Activated CD8-positive, alpha-beta memory T cell treated with anti-CD3 and anti-CD28 coated beads, Interleukin-2, amount 50 U/mL, for 4 hours (primary cell): ENCODE measurements around the gene FAM200C.

Experiments
- DNase-seq: peaks from one replicate; pipeline ENCODE4 v3.0.0-alpha.2; 2020

FAM200C gene

DNA sequence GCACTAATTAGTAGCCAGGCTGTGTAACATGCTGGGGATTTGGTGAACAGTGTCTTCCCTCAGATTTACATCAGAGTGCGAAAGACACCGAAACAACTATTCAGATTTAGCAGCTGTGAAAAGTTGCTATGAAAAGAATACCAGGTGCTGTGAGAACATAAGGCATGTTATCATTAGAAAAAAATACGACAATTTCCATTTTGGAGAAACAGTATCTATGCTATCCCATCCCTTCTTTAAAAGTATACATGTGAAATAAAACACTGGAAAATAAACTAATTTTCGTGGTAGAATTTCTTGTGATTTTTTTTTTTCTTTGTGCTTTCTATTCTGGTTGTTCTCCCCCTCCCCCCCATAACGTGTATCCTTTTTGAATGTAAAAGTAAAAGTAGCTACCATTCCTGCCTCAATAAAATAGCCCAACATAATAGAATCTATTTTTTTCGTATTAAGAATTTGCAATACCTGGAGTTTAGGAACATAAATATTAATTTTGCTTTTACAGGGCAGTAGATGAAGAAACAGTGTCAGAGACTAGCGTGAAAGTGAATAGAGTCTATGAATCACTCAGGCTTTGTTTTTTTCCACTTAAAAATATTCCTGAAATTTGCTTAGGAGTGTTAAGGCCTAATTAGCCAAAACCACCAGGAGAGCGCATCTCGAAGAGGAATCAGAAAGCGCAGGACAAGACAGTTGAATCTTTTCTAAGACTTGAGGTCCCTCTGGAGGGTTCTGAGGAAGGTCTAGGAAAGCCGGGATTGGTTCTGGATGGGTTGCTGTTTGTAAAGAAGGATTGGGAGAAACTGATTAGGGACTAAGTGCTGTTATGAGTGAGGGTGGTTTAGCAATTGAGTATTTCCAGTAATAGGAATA, 19.8 kb upstream of the FAM200C start:
- DNase-seq = no peak

DNA sequence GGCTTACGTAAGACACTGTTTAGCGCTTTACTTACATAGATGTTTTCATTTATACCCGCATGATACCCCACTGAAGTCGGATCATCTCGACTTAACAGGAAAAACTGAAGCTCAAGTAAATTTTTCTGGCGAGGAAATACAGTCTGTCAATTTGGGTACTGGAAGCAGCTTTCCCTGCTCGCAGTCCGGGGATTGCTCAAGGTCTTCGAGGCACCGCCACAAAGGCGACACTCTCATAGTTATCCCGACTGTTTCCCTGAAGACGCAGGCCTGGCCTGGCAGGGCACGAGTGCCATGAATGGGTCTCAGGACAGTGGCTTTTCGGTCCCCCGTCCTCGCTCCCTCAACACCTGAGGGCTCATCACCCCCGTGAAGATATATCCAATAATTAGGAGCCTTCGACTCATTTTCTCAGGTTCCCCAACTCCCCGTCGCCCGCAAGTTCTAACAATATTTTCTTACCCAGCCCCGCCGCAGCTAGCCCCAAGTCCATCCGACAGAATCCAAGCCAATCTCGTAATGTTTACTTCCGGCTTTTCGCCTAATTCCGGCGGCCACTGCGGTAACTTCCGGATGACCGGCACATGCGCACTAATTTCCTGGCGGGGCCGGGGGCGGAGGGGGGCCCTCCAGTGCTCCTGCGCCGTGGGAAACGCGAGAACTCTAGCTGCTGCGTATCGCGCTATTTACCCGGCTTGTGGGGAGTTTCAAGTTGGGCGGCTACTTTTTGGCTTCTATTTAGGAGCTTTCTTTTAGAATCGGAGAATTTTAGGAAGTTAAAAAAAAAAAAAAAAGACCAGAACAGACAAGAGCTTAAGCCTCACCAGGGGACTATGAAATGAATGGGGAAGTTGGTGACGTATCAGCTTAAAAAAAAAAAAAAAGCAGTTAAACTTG, 19.0 kb upstream of the FAM200C start, which contains the start of gene SLU7:
Gene SLU7, minus strand, starts transcription at position 521 of the 897 bp plus-strand sequence. CDS start 3,787 bp downstream, outside the sequence.
- peak; percentile 90 for DNase-seq

DNA sequence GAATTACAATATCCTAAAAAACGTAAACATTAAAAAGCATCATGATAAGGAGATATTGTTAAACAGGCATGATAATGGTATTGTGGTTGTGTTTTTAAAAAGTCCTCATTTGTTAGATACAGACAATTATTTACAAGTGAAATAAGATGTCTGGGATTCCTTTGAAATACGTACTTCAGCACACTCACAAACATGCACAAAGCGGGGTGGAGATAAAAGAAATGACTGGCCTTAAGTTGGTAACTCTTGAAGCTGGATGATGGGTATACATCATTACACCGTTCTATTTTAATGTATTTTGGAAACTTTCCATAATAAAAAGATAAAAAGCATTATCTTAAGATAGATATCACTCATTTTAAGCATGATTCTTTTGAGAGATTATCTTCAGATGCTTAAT, 1.0 kb downstream of the FAM200C start:
- DNase-seq = no peak

DNA sequence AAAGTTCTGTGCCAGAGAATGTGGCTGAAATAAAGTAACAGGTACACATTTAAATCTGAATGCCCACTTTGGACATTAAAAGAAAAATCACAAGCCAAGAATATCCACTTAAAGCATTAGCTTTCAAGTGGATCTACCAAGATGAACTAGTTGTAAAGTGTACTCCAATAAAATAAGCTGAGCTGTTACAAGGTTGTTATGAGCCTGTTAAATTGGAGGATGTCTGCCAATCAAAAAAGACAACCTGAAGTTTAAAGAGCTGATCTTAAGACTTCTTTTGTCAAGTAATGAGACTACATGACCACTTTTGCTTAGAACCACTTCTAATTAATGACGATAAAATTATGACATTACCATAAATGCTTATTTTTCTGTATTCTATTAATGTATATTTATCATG, 2.4 kb downstream of the FAM200C start:
- no peak for DNase-seq

DNA sequence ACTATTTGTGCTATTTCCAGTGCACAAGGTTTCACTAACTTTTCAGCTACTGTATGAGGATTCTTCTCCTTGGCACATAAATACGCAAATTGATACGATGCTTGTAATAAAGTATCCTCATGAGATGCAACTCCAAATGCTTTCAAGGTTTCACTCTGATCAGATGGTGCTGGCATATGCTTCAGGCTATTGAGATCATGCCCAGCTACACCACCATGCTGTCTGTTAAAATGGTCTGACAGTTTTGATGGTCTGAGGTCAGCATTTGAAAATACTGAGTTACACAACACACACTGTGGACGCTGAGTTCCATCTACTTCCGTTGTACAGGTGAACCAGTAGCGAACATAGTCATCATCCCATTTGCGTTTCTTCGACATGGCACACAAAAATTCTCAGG, 4.7 kb downstream of the FAM200C start:
- DNase-seq = no peak

DNA sequence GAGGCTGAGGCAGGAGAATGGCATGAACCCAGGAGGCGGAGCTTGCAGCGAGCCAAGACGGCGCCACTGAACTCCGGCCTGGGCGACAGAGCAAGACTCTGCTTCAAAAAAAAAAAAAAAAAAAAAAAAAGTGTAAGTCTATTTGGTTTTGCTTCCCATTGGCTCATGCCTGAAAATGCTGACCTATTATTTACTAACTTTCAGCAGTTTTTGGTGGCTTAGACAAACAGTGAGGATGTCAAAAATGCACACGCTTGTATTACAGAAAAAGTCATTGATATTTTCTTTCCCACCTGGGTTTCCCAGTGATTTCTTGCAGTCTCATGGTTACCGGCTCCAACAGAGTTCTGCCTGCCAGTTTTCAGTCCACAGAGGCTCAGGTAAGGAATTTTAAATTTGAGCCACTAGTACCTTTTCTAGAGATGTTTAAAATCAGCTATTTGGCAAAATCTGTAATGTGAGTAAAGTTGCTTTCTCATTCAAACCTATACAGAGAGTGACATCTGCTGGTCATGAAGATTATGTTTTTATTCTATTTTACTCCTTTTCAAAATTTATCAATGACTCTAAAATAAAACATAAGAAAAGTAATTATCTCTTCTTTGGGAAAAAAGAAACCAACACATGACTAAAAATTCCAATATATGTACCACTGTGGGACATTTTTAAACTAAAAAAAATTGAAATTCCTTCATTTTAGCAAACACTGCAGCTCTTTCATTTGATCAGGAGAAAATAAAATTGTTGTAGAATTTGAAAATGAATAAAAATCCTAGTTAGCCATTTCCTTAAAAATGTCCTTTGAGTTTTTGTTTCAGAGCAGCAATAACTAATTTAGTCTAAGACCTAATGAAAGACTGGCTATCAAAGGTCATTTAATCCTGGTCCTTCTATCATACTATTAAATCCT, 8.8 kb downstream of the FAM200C start:
- DNase-seq = no peak

DNA sequence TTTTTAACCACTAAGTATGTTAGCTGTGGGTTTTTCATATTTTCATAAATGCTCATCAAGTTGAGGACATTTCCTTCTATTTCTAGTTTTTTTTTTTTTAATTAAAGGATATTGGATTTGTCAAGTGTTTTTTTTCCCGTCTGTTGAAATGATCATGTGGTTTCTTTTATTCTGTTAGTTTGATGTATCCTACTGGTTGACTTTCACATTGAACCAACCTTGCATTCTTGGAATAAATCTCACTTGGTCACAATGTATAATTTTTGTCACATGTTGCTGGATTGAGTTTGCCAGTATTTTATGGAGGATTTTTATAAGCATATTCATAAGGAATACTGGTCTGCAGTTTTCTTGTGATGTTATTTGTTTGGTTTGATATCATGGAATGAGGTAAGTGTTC, 12.4 kb downstream of the FAM200C start:
- DNase-seq = no peak

DNA sequence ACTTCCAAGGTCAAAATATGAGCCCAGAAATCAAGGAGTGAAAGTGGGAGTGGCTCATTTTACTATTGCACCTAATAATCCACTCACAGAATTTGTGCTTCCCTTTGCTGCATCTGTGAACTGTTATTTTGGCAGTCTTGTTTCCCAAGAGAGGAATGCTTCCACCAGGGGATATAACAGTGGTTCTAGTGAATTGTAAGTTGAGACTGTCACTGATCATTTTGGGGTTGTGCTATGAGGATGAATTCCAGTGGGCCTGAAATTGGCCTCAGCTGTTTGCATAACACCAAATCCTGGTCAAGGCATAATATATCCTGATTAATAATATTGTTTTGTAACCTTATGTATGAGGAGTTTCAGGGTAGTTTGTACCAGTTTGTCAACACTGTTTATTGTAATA, 14.4 kb downstream of the FAM200C start:
- DNase-seq = no peak

DNA sequence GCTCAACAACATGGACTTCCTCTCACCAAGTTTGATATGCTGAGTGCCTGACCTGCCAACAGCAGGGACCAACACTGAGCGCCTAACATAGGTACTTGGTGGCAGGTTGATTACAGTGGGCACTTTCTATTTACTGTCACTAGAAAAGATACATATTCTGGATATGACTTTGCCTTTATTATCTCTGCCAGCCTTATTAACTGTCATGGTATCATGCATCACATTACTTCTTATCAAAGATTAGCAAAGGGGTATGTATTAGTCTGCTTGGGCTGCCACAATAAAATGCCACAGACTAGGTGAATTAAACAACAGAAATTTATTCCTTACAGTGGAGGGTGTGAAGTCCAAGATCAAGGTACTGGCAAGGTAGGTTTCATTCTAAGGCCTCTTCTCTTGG, 15.2 kb downstream of the FAM200C start:
- no peak for DNase-seq

DNA sequence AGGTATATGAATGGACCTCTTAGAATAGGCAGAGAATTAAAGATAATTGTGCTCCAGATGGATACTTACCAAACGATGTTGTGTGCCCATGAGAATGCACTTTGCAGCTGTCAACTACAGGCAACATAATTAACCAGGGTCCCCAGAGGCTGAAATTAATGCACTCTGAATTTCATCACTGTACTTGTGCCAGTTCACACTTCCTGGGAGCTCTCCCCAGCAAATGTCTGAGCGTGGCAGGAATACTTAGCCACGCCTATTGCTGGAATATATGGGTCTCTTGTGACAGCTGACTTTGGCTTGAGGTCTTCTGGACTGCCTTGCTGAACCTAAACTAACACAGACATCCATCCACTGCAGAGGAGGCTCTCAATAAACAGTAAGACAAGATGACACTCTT, 17.5 kb downstream of the FAM200C start:
- DNase-seq = no peak

DNA sequence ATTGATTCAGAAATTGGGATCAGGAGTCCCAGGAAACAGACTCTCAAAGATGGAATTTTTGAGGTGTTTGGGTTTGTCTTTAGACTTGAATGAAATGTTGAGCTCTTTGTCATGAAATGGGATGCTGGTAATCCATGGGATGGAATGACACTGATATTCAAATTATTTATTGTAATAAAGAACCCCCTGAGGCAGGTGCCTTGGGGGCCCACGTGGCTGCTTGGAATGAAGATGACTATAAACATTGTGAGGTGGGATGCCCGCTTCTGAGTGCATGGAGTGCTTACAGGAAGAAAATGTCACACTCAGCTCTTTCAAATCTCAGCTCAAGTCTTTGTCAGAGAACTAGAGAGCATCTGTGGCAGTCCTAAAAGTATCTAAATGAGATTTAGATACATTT, 19.8 kb downstream of the FAM200C start:
- DNase-seq = no peak

DNA sequence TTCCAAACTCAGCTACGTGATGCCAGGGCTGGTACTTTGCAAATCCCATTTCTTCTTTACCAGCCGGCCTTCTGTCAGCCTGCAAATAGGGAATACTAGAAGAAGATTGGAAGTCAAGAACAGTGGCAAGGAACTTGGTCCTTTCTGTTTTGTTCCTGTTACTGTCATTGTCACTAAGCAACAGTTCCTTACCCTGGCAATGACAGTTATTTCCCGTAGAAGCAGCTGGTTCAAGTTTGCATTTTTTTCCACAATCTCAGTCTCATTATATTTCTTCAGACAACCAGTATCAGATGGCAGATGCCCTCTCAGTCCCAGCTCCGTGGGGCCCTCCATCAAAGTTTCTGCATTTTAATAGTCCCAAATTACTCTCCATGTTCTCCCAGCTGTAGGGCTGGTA, 20.3 kb downstream of the FAM200C start:
- DNase-seq = no peak

DNA sequence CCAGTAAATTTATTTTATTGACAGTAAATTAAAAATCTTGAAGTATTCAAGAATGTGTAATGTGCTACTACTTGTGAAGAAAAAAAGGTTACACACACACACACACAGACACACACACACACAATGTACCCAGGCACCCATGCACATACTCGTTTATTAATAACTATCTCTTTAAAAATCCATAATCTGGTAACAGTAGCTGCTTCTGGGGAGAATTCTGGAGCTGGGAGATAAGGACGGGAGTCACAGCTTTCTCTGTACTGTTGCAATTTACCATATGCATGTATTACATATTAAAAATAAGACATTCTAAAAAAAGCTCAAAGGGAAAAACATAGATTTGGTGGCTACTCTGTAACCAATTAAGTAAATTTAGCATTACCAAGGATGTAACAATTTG, 21.5 kb downstream of the FAM200C start:
- no peak for DNase-seq

DNA sequence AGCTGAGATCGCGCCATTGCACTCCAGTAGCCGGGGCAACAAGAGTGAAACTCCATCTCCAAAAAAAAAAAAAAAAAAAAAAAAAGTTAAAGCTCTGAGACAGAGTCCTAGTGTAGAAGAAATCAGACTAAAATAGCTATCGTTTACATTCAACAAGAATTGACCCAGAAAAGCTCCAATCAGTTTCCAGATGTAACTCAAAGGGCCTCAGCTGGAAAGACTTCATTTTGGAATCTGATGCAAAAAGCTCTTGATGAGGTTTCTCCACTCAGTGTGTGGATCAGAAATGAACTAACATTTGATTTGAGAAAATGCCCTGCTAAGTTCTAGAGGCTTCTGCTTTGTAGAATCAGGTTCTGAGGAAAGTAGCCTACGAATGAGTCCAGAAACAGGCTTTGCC, 22.2 kb downstream of the FAM200C start:
- DNase-seq = no peak

DNA sequence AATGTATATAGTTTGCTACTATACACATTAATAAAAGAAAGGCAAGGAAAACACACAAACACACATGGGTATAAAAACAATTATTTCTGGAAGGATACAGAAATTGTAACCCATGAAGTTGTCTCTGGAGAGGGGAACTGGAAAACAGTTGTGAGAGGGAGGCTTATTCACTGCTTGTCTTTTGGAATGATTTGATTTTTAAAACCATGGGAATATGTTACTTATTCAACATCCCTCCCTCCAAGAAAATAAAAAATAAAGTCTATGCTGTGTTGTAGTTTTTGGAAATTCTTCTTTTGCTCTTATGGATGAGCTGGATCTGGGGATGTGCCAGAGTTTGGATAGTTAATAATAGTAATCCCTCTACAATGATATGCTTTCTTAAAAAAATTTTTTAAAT, 23.4 kb downstream of the FAM200C start:
- no peak for DNase-seq

DNA sequence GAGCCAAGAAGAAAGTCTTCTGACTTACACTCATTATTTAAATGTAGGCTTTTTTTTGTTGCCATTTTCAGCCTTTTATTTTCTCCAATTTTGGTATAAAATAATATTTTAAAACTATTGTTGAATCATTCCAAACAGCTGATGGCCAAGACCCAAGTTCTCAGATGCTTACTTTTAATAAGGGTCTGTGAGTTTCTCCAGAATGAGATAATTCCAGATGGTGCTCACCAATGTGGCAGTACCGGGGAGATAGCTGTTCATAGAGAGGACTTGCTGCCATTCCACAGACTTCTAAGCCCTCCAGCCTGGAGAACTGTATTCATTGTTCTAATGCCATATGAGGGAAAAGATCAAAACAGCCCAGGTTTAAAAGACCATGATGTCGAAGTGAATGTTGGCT, 24.2 kb downstream of the FAM200C start:
- DNase-seq = no peak

DNA sequence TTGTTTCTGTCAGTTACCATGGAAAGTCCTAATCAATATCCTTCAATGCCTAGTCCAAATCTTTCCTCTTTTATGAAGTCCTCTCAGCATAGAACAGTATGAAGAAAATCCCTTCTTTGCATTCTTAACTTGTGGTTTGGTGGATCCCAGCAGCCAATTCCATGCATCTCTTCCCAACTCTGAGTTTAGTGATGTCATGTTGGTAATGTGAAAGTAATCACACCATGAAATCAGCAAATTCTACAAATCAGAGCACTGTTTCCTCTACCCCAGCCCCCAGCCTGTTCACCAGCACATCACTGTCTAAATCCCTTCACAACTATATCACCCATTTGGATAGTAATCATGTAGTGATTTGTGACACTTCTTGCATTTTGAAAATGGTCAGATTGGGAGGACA, 24.7 kb downstream of the FAM200C start:
- no peak for DNase-seq

DNA sequence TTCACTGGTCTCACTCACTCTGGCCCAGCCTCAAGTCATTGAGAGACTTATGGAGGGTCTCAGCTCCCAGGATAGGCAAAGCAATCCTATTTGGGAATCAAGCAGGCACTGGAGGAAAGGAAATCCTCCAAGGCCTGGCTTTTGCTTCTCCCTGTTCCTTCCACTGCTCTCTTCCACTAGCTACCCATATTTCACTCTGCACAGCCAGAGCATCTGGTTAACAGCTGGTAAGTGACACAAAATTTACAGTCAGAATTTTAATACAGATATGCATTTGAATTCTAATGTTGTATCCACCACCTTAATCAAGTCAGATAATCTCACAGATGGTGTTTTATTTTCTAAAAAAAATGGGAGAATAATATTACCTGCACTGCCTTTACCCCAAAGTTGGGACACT, 28.6 kb downstream of the FAM200C start:
- no peak for DNase-seq

DNA sequence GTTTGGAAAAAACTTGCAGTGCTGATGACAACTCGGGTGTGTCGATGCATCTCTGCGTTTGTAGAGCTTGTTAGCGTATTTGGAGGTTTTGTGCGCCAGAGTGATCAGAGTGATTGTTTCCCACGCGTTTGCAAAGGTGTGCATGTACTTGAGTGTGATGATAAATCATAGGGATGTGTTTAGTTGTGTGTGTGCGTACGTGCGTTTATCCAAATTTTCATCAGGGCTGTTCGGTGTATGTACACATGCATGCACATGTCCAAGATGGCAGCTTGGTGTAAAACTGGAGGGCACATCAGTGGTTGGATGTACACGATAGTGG, 29.2 kb downstream of the FAM200C start:
- DNase-seq = no peak

DNA sequence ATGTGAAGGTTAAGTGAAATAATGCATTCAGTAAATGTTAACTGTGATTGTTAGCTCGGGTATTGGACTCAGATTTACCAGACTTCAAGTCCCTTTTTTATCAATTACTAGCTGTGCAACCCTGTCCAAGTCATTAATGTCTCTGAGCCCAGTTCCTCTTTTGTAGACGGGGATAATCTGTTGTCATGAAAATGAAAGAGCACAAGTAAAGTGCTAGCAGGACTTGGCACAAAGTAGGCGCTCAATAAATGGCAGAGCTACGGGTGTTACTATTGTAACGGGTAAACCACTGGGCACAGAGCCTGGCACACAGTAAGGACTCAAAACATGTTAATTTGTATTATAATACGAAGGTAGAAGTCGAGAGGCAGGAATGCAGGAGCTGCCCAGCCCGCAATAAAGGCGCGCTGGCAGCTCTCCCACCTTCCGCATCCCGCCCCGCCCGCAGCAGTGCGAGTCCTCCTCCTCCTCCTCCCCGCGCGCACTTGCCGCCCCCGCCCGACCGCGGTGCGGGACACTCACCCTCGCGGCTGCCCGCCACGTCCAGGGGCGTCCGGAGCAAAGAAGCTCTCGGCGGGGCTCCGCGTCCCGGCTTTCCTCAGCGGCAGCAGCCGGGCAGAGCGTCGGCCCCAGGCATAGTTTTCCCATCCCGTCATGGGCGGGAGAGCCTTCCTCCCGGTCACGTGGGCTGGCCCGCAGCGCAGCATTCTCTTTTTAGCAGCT, 29.7 kb downstream of the FAM200C start, which contains the start of gene C1QTNF2:
Gene C1QTNF2, minus strand, starts transcription at position 637 of the 723 bp plus-strand sequence. CDS start 15,615 bp downstream, outside the sequence.
- no peak for DNase-seq

DNA sequence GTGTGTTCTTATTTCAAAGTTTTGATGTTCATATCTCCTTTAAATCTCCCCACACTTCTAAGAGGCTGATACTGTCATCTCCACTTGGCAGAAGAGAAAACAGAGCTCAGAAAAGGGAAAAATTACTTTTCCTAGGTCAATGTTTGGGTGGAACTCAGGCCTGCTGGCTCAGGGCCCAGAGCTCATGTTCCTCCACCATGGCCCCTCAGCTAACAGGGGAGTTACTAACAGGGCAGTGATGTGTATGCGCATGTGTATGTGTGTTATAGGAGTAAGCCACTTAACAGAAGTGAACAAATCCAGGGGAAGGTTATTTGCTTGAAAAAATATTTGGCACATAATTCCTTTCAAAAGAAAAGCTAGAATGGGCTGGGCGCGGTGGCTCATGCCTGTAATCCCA, 32.0 kb downstream of the FAM200C start:
- DNase-seq = no peak

DNA sequence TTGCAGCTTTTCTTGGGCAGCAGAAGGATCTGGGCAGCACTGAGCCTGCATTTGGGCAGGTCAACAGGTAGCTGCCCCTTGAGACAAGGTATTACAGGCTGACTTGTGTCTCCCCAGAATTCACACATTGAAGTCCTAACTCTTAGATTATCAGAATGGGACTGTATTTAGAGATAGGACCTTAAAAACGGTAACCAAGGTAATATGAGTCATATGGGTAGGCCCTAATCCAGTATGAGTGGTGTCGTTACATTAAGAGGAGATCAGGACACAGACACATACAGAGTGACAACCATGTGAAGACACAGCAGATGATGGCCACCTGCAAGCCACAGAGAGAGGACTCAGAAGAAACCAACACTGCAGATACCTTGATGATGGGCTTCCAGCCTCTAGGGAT, 32.6 kb downstream of the FAM200C start:
- DNase-seq = no peak
